GM23338 (cell line): ENCODE results near the gene GRIK4. TPM values are rescaled to one million over a fixed set of nuclear protein-coding genes. Genes with fewer than 3 reads are reported as not detected.
A peak's percentile ranks its signal among the peaks of the same experiment; 100 is the strongest.

Experiments
- ATAC-seq: fragments of 200-7000 bp; cut with Tn5 transposase; 3 replicates; pipeline ENCODE4 v1.9.1; 2020
- DNase-seq: peaks from one replicate; pipeline ENCODE4 v3.0.0-alpha.2; 2015; ENCODE audit warnings: low spot score
- H2AFZ ChIP-seq: fragments of 200-600 bp; sonication (generic); 2 replicates; pipeline ENCODE4 v1.8.0; 2016; ENCODE audit warnings: antibody characterized with exemption, mild to moderate bottlenecking, moderate library complexity
- H3F3A ChIP-seq: fragments of 200-600 bp; sonication (generic); replicated peaks from 2 replicates; pipeline ENCODE4 v1.8.0; 2017; ENCODE audit warnings: antibody characterized with exemption, mixed run types, low read depth
- H3K27ac ChIP-seq: fragments of 200-600 bp; sonication (generic); 2 replicates; pipeline ENCODE4 v1.6.1; 2016; ENCODE audit warnings: low read depth
- H3K27me3 ChIP-seq: fragments of 200-600 bp; sonication (generic); 2 replicates; pipeline ENCODE4 v1.8.0; 2016; ENCODE audit warnings: mild to moderate bottlenecking, mixed run types, moderate library complexity; ENCODE audit not compliant: insufficient read depth
- H3K36me3 ChIP-seq: fragments of 200-600 bp; sonication (generic); 2 replicates; pipeline ENCODE4 v1.8.0; 2016; ENCODE audit warnings: mild to moderate bottlenecking; ENCODE audit not compliant: insufficient read depth
- H3K4me1 ChIP-seq: fragments of 200-600 bp; sonication (generic); 2 replicates; pipeline ENCODE4 v1.8.0; 2016; ENCODE audit warnings: mild to moderate bottlenecking, moderate library complexity; ENCODE audit not compliant: insufficient read depth
- H3K4me2 ChIP-seq: fragments of 200-600 bp; sonication (generic); 2 replicates; pipeline ENCODE4 v1.7.1; 2017; ENCODE audit warnings: mixed run types
- H3K4me3 ChIP-seq: fragments of 200-600 bp; sonication (generic); 2 replicates; pipeline ENCODE4 v1.6.1; 2016; ENCODE audit warnings: mixed run types
- H3K79me2 ChIP-seq: fragments of 200-600 bp; sonication (generic); replicated peaks from 2 replicates; pipeline ENCODE4 v1.8.0; 2017; ENCODE audit warnings: mild to moderate bottlenecking; ENCODE audit not compliant: insufficient read depth
- H3K9me2 ChIP-seq: fragments of 200-600 bp; sonication (generic); 2 replicates; pipeline ENCODE4 v1.8.0; 2017; ENCODE audit not compliant: insufficient read depth
- H4K20me1 ChIP-seq: fragments of 200-600 bp; sonication (generic); replicated peaks from 2 replicates; pipeline ENCODE4 v1.8.0; 2017; ENCODE audit warnings: mild to moderate bottlenecking; ENCODE audit not compliant: insufficient read depth
- H3K27ac Mint-ChIP-seq: 2 replicates; pipeline ENCODE4 v1.8.0; 2020; ENCODE audit warnings: inconsistent platforms, mild to moderate bottlenecking, moderate library complexity, mixed read lengths
- H3K27me3 Mint-ChIP-seq: 3 replicates; pipeline ENCODE4 v1.8.0; 2022; ENCODE audit warnings: low read depth, mild to moderate bottlenecking, moderate library complexity, mixed read lengths, inconsistent platforms; ENCODE audit not compliant: insufficient read depth, poor library complexity
- H3K36me3 Mint-ChIP-seq: 3 replicates; pipeline ENCODE4 v1.8.0; 2021; ENCODE audit warnings: low read depth, mild to moderate bottlenecking, inconsistent platforms, moderate library complexity, mixed read lengths
- H3K4me1 Mint-ChIP-seq: 3 replicates; pipeline ENCODE4 v1.8.0; 2020; ENCODE audit warnings: mild to moderate bottlenecking, inconsistent platforms, mixed read lengths
- H3K4me3 Mint-ChIP-seq: 3 replicates; pipeline ENCODE4 v1.8.0; 2021; ENCODE audit warnings: moderate library complexity, mild to moderate bottlenecking, inconsistent platforms, mixed read lengths
- H3K9me3 Mint-ChIP-seq: 3 replicates; pipeline ENCODE4 v1.8.0; 2020; ENCODE audit warnings: moderate library complexity, mild to moderate bottlenecking, inconsistent platforms, mixed read lengths
- CREB1 ChIP-seq: fragments of 250-450 bp; sonication (Bioruptor Pico); IDR thresholded peaks from 2 replicates; pipeline ENCODE4 v1.5.0; 2020; ENCODE audit warnings: low read depth, mild to moderate bottlenecking, moderate library complexity
- EZH2 ChIP-seq: fragments of 200-600 bp; sonication (generic); IDR thresholded peaks from one replicate; pipeline ENCODE4 v1.8.0; 2017; ENCODE audit warnings: antibody characterized with exemption, mild to moderate bottlenecking, low read depth; ENCODE audit not compliant: unreplicated experiment
- EZH2phosphoT487 ChIP-seq: fragments of 200-600 bp; sonication (generic); IDR thresholded peaks from one replicate; pipeline ENCODE4 v1.8.1; 2018; ENCODE audit warnings: antibody characterized with exemption; ENCODE audit not compliant: unreplicated experiment
- JUNB ChIP-seq: IDR thresholded peaks from one replicate; pipeline ENCODE4 v1.6.1; 2016; ENCODE audit warnings: antibody characterized with exemption; ENCODE audit not compliant: unreplicated experiment
- NANOG ChIP-seq: IDR thresholded peaks from 2 replicates; pipeline ENCODE4 v1.6.1; 2016; ENCODE audit warnings: antibody characterized with exemption, borderline replicate concordance
- POLR2AphosphoS5 ChIP-seq: IDR thresholded peaks from 2 replicates; pipeline ENCODE4 v1.6.1; 2016; ENCODE audit warnings: antibody characterized with exemption, low read depth
- ZNF114 ChIP-seq: fragments of 250-450 bp; sonication (Bioruptor Pico); IDR thresholded peaks from 2 replicates; pipeline ENCODE4 v1.5.0; 2020; ENCODE audit warnings: mild to moderate bottlenecking, moderate library complexity
- ZNF331 ChIP-seq: fragments of 250-450 bp; sonication (Bioruptor Pico); IDR thresholded peaks from 2 replicates; pipeline ENCODE4 v1.5.0; 2020; ENCODE audit warnings: low read depth, mild to moderate bottlenecking, moderate library complexity
- polyA plus RNA-seq: library from polyadenylated mRNA; unstranded; fragments of >200 nt; fragmentation: Nextera tagmentation; extraction: Ambion mirVana; gene quantifications from 2 replicates; pipeline ENCODE4 v1.2.1, GENCODE V29; 2016
- total RNA-seq: library from RNA; depleted of rRNA; stranded (reverse); fragments of >200 nt; shearing (Covaris generic); gene quantifications from 2 replicates; pipeline ENCODE4 v1.2.3, GENCODE V29; 2014
- TF ChIP-seq, protein P1 (sequence below), 2 experiments: fragments of 200-600 bp in 1 of 2; sonication (generic) in 1 of 2; conservative IDR thresholded peaks; 2 replicates each; pipeline versions ENCODE4 v1.5.1 to v1.6.1; 2016 to 2017; ENCODE audit warnings: antibody characterized with exemption in 2 of 2, low read depth in 2 of 2, mild to moderate bottlenecking in 2 of 2, moderate library complexity in 1 of 2
- TF ChIP-seq, protein P2 (sequence below): IDR thresholded peaks from 2 replicates; pipeline ENCODE4 v1.6.1; 2016; ENCODE audit warnings: antibody characterized with exemption

The GRIK4 gene
- total and polyA plus RNA-seq, 2 experiments from 2014 or later, result 0.63 to 2.2 TPM

DNA sequence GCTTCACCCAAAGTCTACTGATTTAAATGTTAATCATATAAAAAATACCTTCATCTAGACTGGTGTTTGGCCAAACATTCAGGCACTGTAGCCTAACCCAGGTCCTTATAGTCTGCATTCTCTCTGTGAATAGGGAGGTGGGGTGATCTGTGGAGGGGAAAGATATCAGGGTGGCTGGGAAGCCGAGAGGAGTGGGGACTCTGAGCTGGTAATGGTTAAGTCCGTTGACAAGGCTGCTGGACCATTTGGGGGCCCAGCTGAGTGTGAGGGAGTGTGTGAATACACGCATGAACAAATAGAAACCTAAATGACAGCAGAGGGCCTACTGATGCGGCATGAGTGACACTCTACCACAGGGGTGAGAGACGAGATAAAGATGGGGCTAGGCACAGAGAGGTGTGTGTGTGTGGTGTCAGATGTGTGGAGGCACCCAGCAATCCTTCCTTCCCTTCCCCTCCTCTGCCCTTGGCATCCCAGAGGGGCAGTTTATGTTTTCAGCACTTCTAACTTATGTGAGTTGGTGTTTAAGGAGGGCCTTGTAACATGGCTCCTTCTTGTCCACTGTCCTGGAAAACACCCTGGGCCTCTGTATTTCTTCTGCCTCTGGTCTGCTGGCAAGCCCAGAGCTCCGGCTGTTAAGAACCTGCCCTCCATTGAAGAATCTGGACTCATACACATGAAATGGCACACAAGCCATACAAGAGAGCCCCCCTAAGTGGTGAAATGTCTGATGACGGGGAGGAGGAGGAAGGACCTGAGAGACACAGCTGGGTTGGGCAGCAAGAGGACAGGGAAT, 263.2 kb downstream of the GRIK4 start:
- peaks cover 49% of the 10 kb centered on the region for H3K4me1 Mint-ChIP-seq
- Histone ChIP-seq H3K27me3 (no peaks in the 10 kb centered on the region), H3K9me2 (peaks cover 7% of the 10 kb centered on the region; the same call in 1 of the 2 replicates), H3K79me2 (no peaks in the 10 kb centered on the region), H4K20me1 (no peaks in the 10 kb centered on the region), H3K27ac (no peak overlapping the region), H3K4me1 (peaks cover 36% of the 10 kb centered on the region), H3F3A (no peaks in the 10 kb centered on the region), H3K4me3 (no peak overlapping the region), H3K4me2 (no peak overlapping the region), H3K36me3 (peaks cover 4% of the 10 kb centered on the region; the same call in 1 of the 2 replicates), H2AFZ (no peak overlapping the region)
- TF ChIP-seq CREB1 (CRISPR knock-in tag), result no peak
- TF ChIP-seq EZH2, result no peak
- TF ChIP-seq NANOG, result no peak
- no peak overlapping the region for H3K4me3 Mint-ChIP-seq
- H3K36me3 Mint-ChIP-seq, result peaks cover 15% of the 10 kb centered on the region
- peaks cover 14% of the 10 kb centered on the region for H3K9me3 Mint-ChIP-seq
- ATAC-seq, result no peak
- DNase-seq, result no peak
- no peak overlapping the region for H3K27ac Mint-ChIP-seq
- peaks cover 2% of the 10 kb centered on the region for H3K27me3 Mint-ChIP-seq

DNA sequence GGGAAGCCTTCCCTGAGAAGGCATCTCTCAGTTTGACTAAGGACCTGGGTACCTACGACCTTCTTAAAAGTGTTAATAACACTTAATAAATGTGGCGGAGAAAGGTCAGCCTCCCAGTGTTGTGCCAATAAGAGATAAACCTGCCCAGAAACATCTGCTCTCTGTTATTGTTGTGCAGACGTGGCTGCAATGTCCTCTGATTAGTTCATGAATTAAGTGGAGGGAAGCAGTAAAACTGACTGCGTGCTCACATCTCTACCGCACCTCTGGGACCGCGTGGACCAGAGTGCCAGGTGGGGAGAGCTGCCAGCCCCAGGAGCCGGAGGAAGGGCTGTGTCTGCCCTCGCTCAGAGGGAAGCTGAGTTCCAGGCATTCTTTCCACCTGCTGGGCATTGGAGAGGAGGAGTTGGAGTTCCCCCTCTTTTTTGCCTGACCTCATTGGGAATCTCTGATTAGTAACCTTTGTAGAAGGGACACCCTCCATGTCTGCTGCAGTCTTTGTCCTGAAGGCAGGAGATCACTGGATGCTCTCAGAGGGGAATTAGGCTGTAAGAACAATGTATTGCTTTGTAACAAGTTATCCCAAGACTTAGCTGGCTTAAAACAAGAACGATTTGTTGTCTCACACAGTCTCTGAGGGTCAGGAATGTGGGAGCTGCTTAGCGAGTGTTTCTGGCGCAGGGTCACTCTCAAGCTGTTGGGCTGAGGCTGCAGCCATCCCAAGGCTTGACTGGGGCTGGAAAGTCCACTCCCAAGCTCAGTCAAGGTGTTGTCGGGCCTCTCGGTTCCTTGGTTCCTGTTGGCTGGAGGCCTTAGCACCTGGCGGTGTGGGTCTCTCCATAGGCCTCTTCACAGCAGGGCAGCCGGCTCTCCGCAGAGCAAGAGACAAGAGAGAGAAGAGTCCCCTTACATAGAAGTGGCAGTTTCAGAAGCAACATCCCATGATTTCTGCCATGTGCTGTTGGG, 264.7 kb downstream of the GRIK4 start:
- Mint-ChIP-seq H3K36me3 (peaks cover 15% of the 10 kb centered on the region), H3K4me3 (no peak overlapping the region), H3K4me1 (peaks cover 43% of the 10 kb centered on the region), H3K27ac (0 out of 2 replicates have a peak overlapping the region, but pooled peaks have one; percentile 54), H3K9me3 (peaks cover 14% of the 10 kb centered on the region), H3K27me3 (peaks cover 6% of the 10 kb centered on the region)
- Histone ChIP-seq H3K36me3 (peaks cover 4% of the 10 kb centered on the region; the same call in 1 of the 2 replicates), H3K79me2 (no peaks in the 10 kb centered on the region), H3K27me3 (no peaks in the 10 kb centered on the region), H2AFZ (no peak overlapping the region), H3K9me2 (no peaks in the 10 kb centered on the region), H3K4me2 (no peak overlapping the region), H3K27ac (no peak overlapping the region), H3K4me3 (no peak overlapping the region), H3F3A (no peaks in the 10 kb centered on the region), H3K4me1 (peaks cover 27% of the 10 kb centered on the region), H4K20me1 (no peaks in the 10 kb centered on the region)
- peak; percentile 75 for DNase-seq
- ATAC-seq, result peak; percentile 76
- TF ChIP-seq EZH2, result no peak
- no peak for TF ChIP-seq CREB1 (CRISPR knock-in tag)
- TF ChIP-seq NANOG, result no peak
- no peak for TF ChIP-seq ZNF114
- TF ChIP-seq JUNB, result no peak
- TF ChIP-seq, protein P1, sequence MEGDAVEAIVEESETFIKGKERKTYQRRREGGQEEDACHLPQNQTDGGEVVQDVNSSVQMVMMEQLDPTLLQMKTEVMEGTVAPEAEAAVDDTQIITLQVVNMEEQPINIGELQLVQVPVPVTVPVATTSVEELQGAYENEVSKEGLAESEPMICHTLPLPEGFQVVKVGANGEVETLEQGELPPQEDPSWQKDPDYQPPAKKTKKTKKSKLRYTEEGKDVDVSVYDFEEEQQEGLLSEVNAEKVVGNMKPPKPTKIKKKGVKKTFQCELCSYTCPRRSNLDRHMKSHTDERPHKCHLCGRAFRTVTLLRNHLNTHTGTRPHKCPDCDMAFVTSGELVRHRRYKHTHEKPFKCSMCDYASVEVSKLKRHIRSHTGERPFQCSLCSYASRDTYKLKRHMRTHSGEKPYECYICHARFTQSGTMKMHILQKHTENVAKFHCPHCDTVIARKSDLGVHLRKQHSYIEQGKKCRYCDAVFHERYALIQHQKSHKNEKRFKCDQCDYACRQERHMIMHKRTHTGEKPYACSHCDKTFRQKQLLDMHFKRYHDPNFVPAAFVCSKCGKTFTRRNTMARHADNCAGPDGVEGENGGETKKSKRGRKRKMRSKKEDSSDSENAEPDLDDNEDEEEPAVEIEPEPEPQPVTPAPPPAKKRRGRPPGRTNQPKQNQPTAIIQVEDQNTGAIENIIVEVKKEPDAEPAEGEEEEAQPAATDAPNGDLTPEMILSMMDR (conservative IDR thresholded peaks at IDR 0.05; ENCODE audit: low read depth in 2 of 2), result no peak
- TF ChIP-seq, protein P2, sequence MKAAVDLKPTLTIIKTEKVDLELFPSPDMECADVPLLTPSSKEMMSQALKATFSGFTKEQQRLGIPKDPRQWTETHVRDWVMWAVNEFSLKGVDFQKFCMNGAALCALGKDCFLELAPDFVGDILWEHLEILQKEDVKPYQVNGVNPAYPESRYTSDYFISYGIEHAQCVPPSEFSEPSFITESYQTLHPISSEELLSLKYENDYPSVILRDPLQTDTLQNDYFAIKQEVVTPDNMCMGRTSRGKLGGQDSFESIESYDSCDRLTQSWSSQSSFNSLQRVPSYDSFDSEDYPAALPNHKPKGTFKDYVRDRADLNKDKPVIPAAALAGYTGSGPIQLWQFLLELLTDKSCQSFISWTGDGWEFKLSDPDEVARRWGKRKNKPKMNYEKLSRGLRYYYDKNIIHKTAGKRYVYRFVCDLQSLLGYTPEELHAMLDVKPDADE, result no peak
- no peak for TF ChIP-seq POLR2AphosphoS5
- TF ChIP-seq EZH2phosphoT487, result no peak
- TF ChIP-seq ZNF331 (CRISPR knock-in tag), result no peak
